ENCODE measurements around the gene CCDC171.
"Not testable (repeated sequence)": the region's sequence is repeated elsewhere in the genome, so short reads cannot be mapped to it uniquely, and the experiment has no call there.

The CCDC171 gene

DNA sequence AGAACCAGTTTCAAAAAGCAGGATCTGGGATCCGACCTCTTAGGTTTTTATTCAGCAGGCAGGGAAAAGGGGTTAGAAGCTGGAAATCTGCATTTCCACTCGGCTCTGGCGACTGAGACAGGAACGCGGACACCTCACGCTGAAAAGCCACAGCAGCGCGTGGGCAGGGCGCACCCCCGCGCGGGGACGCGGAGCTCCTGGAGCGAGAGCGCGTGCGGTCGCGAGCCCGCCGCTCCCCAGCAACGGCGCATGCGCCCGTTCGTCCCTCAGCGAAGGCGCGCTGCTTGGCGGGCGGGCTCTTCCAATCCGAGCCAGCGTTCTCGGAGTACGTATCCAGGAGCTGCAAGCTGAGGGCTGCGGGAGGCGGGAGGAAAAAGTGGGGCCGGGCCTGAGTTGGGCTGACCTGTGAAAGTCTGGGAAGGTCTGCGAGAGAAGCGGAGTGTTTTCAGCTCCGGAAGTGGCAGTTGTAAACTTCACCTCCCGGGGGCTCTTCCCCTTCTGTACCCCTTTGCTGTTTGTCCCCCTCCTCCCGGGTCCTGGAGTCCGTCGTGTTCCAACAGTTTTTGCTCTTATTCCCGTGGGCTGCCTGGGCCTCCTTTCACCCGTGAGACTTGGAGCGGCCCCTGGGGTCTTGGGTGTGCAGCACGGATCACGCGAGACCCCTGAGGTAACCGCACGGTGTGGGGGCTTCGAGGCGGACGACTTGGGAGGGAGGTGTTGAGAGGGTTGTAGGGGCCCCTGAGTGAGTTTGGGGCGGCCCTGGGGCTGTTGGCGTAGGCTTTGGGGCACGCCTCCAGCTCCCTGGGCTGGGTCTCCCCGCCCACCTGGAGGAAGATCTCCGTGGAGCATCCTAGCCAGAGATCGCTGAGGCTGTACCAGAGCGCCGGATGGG is at the start of gene CCDC171:
Gene CCDC171 (plus strand): TSS at position 408 of the 892 bp plus-strand sequence. CDS start 11,046 bp downstream, outside the sequence.
- DNase-seq, result peak; percentile 85 to 91

- peak; percentile 9 to 49 for DNase-seq
Observed at GRCh38 chr9:15505921-15506320, 46.9 kb upstream of the CCDC171 start.

GRCh38 chr9:15509931-15510788 is 42.7 kb upstream of the CCDC171 start:
- no peak for DNase-seq

GRCh38 chr9:15510789-15511575 is 41.9 kb upstream of the CCDC171 start, which contains the start of gene PSIP1:
TSS of gene PSIP1 (minus strand) at chr9:15510970. CDS start at chr9:15510188, 782 bp downstream.
- peak; percentile 58 to 60 for DNase-seq

- no peak for DNase-seq
Observed at GRCh38 chr9:15512204-15512603, 40.6 kb upstream of the CCDC171 start.

- no peak for DNase-seq
Observed at GRCh38 chr9:15512889-15513288, 40.0 kb upstream of the CCDC171 start.

DNA sequence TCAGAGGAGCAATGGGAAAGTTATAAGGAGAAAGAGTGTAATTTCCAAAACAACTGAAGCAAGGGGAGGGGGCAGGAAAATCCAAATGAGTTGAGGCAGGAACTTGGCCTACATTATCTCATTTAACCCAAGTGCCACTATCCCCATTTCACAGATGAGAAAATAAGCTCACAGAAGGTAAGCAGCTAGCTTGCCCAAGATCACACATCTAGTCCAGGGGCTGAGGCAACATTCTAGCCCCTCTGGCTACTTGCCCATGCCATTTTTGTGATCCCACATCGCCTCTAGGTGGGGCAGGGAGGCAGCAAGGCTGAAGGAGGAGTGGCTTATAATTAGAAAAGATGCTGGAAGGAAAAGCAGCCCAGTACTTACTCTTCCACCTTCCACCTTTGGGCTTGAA is 39.5 kb upstream of the CCDC171 start:
- DNase-seq, result peak in 1 of 2 experiments; percentile 10

GRCh38 chr9:15519831-15520230 is 33.0 kb upstream of the CCDC171 start:
- DNase-seq, result no peak

DNA sequence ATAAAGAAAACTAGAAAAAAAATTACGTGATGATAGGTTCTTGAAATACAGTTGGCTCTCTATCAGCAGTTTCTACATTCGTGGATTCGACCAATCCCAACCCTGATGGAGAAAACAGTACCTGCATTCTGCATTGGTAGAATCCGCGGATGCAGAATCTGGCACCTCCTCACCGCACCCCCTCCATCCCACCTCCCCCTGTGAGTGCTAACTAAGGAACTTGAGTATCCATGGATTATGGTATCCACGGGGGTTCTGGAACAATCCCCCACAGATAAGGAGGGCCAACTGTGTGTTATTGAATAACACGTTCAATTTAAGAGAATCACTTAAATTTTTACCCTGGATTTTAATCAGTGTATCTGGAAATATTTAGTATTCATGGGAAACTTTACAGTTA is 31.6 kb upstream of the CCDC171 start:
- DNase-seq, result no peak

GRCh38 chr9:15522130-15522755 is 30.6 kb upstream of the CCDC171 start:
- DNase-seq, result peak; percentile 11 to 13

- no peak for DNase-seq
Observed at GRCh38 chr9:15524845-15525455, 27.9 kb upstream of the CCDC171 start.

DNA sequence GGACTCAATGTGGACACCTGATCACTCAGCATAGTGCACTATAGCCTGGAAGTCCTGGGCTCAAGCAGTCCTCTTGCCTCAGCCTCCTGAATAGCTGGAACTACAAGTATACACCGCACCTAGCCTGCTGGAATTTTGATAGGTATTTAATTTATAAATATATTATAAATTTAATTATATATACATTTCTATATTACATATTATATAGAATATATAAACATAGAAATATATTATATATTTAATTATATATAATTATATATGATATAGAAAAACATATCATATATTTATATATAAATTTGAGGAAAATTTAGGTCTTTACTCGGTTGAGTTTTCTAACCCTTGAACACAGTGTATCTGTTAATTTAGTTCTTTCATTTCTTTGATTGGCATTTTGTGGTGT is 26.9 kb upstream of the CCDC171 start:
- no peak for DNase-seq

DNA sequence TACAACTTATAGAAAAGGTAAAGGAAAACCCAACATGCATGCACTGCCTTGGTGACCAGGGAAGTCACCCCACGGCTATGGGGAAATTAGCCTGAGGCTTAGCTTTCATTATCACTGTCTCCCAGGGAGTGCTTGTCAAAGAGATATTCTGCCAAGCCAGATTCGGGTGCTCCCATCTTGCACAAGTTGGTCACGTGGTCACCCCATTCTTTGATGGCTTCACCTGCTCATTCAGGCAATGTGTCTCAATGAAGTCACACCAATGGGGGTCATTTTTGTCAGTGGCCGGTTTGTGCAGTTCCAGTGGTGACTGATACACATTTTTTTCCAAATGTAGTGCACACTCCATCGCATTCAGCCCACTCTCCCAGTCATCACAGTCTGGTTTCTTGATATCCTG is 25.8 kb upstream of the CCDC171 start:
- not testable (repeated sequence) for DNase-seq

- DNase-seq, result no peak
Observed at GRCh38 chr9:15529566-15530324, 23.1 kb upstream of the CCDC171 start.

DNA sequence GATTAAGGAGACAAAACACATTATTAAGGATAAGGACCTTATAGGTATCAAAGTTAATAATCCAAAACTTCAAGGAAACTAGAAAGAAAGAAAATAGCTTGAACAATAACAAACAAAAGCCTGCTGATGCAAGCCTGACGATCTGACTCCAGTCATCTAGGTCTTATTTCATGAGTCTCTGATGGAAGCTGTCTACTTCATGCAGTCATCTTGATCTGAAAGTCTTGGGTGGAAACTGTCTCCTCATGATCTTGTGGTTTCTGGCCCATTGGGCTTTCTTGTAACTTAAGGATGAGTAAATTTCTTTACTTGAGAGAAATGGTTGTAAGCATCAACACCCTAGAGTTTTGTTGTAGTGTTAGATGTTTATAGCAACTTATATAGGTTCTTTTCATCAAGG is 21.5 kb upstream of the CCDC171 start:
- no peak for DNase-seq

GRCh38 chr9:15541872-15542271 is 11.0 kb upstream of the CCDC171 start:
- no peak for DNase-seq

GRCh38 chr9:15542624-15543023 is 10.2 kb upstream of the CCDC171 start:
- DNase-seq, result no peak

- DNase-seq, result no peak
Observed at GRCh38 chr9:15543047-15543813, 9.6 kb upstream of the CCDC171 start.

- DNase-seq, result no peak
Observed at GRCh38 chr9:15549611-15550010, 3.2 kb upstream of the CCDC171 start.

- DNase-seq, result no peak
Observed at GRCh38 chr9:15553528-15553898, 670 bp downstream of the CCDC171 start.
